Measurements from ENCODE around the gene FAXDC2.

The FAXDC2 gene

GRCh38 chr5:154871734-154872133, 21.3 kb upstream of the FAXDC2 start:
- H3K27ac ChIP-seq = no peak overlapping the region
- no peak for TF ChIP-seq CTCF (conservative IDR thresholded peaks at IDR 0.05)

GRCh38 chr5:154868702-154869101, 18.3 kb upstream of the FAXDC2 start:
- peak; percentile 64 for TF ChIP-seq CTCF (conservative IDR thresholded peaks at IDR 0.05)
- H3K27ac ChIP-seq = no peak overlapping the region

- H3K27ac ChIP-seq = no peak overlapping the region
- TF ChIP-seq CTCF (conservative IDR thresholded peaks at IDR 0.05) = no peak
Measured at GRCh38 chr5:154866841-154867240, 16.4 kb upstream of the FAXDC2 start.

GRCh38 chr5:154865466-154866184, 15.2 kb upstream of the FAXDC2 start:
- no peak for TF ChIP-seq CTCF (conservative IDR thresholded peaks at IDR 0.05)
- no peak overlapping the region for H3K27ac ChIP-seq

GRCh38 chr5:154863291-154864080, 13.1 kb upstream of the FAXDC2 start:
- no peak for TF ChIP-seq CTCF (conservative IDR thresholded peaks at IDR 0.05)
- H3K27ac ChIP-seq = no peak overlapping the region

GRCh38 chr5:154862766-154863165, 12.4 kb upstream of the FAXDC2 start:
- H3K27ac ChIP-seq = no peak overlapping the region
- no peak for TF ChIP-seq CTCF (conservative IDR thresholded peaks at IDR 0.05)

- no peak for TF ChIP-seq CTCF (conservative IDR thresholded peaks at IDR 0.05)
Measured at GRCh38 chr5:154861946-154862345, 11.5 kb upstream of the FAXDC2 start.

More at GRCh38 chr5:154861946-154862345, 11.5 kb upstream of the FAXDC2 start:
- H3K27ac ChIP-seq = no peak overlapping the region

Data from VCaP (cell line).